Superior temporal gyrus (tissue), 1 donor: ENCODE data around the gene PTPN18.

ENCODE experiments used
- DNase-seq: peaks from one replicate; pipeline ENCODE4 v3.0.0-alpha.2; 2016; ENCODE audit errors: extremely low spot score

PTPN18 gene

GRCh38 chr2:130365075-130365474 lies 9.2 kb downstream of the PTPN18 start:
- DNase-seq = no peak

- no peak for DNase-seq
These were observed 10.1 kb downstream of the PTPN18 start for GRCh38 chr2:130365963-130366362.

- no peak for DNase-seq
These were observed 10.9 kb downstream of the PTPN18 start for GRCh38 chr2:130366720-130367119.

DNA sequence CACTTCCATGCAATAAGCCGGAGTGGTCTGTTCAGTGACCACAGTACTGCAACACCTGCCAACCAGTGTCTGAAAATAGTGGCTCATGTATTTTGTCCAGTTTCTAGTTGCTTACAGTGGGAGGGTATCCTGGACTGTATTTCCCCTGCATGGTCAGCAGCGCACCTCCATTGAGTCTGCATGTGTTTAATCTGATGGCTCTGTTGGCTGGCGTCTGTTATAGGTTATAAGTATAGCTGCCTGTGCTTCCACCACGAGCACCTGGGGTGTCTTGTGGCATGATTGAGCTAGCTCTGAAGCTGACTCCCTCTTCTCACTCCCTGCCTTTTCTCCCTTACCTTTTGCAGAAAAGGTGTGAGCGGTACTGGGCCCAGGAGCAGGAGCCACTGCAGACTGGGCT lies 12.9 kb downstream of the PTPN18 start:
- no peak for DNase-seq

- no peak for DNase-seq
These were observed 13.6 kb downstream of the PTPN18 start for GRCh38 chr2:130369311-130369964.

DNA sequence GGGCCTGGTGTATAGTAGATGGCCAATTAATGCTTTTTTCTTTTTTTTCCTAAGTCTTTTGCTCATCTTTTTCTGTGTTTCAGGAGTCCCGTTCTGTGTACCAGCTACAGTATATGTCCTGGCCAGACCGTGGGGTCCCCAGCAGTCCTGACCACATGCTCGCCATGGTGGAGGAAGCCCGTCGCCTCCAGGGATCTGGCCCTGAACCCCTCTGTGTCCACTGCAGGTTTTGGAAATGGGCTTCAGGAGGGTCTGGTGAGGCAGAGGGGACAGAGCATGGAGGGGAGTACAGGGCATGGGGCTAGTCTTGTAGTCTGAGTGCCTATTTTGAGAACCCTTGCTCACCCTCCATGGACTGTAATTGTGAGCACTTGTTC lies 14.1 kb downstream of the PTPN18 start:
- DNase-seq = no peak

- no peak for DNase-seq
These were observed 14.6 kb downstream of the PTPN18 start for GRCh38 chr2:130370490-130370889.

DNA sequence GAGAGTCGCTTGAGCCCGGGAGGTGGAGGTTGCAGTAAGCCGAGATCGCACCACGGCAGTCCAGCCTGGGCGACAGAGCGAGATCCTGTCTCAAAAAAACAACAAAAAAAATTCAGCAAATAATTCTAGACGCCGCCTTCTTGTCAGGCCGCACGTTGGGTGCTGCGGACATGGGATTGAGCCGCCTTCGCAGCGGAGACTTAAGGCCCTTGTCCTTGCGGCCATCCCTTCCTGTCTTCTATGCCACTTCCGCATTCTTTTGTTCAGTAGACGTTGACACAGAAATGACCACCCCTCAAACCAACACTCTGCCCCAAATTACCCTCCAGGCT lies 15.8 kb downstream of the PTPN18 start:
- no peak for DNase-seq

GRCh38 chr2:130372055-130372832 lies 16.4 kb downstream of the PTPN18 start:
- peak; percentile 86 for DNase-seq

GRCh38 chr2:130372833-130373807 lies 17.3 kb downstream of the PTPN18 start:
- no peak for DNase-seq

DNA sequence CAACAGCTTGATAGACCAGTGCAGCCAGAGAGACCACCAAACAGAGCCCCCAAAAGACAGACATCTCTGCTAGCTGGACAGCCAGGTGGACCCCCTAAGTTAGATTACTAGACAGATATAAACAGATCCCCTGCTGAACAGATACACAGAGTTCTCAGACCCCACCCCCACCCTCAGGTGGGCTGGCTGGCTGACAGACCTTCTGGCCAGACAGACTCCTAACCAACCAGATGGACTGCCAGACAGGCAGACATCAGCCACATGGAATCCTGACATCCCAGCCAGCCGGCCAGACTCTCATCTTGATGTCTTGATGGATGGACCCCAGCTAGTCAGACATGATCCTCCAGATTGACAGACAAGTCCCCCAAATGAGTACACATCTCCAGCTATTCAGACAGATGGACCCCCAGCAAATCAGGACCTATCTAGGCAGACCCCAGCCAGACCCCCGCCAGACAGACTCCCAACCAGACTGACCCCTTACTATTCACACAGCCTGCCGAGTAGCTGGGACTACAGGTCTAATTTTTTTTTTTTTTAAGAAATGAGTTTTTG lies 18.0 kb downstream of the PTPN18 start:
- no peak for DNase-seq

DNA sequence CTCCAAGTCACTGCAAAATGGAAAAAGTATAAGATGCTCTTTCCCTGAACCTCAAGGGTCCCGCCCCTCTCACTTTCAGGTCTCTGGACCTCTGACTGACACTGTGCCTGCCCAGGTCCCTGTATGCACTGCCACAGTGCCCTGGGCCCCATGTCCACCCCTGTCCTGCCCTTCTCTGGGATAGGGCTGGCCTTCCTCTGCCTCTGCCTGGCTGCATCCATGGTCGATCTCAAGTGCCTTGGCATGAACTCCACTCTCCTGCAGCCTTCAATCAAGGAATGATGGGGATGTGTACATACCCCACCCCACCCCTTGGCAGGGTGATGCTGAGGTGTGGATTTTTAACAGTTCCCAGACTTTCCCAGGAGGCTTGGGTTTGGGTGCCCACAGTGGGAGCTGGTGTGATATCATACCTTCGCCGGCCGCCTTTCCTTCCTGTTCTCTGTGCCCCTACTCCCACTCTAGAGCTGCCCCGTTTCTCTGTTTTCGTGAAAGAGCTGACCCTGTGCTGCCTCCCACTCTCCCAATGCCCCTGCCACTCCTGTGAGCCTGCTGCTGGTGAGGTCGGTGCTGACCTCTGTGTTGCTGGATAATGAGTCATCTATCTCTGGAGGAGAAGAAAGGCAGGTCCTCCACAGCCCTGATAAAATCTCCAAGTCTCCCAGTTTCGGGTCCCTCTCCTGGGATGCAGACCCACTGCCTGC lies 18.9 kb downstream of the PTPN18 start:
- DNase-seq = no peak

DNA sequence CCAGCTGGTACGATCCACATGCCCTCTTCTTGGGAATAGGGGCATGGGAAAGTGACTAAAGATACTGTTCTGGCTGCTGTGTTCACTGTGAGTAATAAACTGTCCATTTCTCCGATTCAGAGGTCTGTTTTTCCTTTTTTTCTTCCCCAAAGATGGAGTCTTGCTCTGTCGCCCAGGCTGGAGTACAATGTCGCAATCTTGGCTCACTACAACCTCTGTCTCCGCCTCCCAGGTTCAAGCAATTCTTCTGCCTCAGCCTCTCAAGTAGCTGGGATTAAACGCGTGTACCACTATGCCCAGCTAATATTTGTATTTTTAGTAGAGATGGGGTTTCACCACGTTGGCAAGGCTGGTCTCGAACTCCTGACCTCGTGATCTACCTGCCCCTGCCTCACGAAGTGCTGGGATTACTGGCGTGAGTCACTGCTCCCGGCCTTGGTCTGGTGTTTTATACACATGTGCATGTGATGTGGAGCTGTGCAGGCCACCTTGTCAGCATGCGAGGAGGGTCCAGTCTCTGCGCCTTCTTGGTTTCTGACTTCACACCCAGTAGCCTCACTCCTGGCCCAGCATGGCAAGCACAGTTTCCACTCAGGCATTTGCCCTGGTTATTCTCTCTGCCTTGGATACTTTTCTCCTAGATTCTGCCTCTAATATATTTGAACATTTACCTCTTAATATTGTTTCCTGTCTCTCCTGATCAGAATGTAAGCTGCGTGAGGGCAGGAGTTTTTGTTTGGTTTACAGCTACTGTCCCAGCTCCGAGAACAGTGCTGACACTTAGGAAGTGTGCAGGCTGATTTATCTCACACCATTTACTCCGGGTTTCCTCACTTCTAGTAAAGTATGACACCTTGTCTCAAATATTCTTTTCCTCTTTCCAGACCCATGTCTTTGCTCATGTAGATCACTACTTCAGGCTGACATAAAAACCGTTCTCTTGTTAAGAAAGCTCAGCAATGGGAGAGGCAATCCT lies 19.7 kb downstream of the PTPN18 start:
- DNase-seq = no peak

DNA sequence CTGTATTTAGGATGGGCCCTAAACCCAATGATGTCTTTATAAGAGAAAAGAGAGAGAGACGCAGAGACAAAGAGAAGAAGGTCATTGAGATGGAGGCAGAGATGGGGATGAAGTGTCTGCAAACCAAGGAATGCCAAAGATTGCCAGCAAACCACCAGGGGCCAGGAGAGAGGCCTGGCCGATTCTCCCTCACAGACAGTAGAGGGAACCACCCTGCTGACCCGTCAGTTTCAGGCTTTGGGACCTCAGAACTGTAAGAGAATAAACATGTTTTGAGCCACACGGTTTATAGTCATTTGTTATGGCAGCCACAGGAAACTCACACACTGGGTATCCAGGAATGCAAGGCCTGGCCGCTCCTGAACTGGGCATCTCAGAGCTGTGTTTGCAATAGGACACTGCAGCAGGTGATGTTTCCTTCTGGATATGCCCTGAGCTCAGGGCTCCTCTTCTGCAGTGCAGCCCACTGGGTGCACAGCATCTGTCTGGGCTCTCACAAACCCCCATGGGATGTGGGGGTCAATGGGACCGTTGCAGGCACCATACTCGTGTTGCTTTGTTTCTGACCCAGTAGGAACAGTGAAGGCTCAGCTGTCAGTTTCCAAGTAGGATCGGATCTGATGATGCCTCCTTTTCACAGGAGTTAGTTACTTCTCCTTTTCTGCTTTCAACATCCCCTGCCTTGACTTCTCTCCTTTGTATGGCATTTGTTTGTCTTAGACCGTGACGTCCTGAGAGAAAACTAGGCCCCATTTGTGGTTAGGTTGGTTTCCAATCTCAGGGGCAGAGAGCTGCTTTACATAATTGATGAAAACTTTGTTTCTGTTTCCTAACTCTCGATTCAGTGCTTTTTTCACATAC lies 20.8 kb downstream of the PTPN18 start:
- DNase-seq = no peak

- no peak for DNase-seq
These were observed 21.6 kb downstream of the PTPN18 start for GRCh38 chr2:130377491-130377890.

DNA sequence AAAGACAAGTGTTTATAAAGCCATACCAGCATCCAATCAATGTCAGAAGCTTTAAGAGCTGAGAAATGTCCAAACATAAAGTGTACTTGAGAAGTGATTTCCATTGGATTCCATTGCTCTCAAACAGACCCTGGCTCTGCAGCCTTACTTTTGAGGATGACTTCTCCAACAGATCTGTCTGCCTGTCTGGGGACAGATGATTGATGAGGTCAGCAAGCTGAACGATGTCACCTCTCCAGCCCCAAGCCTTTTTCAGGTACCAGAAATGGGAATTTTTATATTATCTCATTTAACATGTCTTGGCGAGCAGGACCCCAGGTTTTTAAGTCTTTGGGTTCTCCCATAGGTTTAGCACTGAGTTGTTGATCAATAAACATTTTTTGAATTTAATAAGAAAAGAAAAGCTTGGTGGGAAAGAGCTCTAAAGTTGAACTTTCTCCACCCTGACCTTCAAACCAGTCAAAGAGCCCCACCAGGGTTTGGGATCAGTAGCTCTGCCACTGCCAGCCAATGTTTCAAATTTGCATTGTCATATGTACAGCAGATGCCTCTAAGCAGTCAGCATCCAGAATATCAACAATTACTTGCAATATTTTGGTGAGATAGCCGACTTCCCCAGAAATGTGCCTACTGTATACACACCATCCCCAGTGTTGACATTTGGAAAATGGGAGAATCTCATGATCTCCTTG lies 22.5 kb downstream of the PTPN18 start:
- DNase-seq = no peak

DNA sequence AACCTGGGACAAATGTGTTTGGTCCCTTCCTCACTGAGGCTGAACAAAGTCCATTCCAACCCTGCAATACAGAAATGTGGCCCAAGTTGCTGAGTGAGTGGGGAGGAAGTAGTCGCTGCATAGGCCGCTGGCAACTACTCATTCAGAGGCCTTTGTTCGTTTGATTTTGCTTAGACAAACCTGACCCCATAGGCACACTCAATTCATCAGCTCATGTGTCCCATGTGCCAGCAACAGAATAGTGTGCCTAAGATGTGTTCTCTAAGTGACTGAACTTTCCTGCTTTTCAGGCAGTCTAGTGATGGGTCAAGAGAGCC lies 23.0 kb downstream of the PTPN18 start:
- no peak for DNase-seq

DNA sequence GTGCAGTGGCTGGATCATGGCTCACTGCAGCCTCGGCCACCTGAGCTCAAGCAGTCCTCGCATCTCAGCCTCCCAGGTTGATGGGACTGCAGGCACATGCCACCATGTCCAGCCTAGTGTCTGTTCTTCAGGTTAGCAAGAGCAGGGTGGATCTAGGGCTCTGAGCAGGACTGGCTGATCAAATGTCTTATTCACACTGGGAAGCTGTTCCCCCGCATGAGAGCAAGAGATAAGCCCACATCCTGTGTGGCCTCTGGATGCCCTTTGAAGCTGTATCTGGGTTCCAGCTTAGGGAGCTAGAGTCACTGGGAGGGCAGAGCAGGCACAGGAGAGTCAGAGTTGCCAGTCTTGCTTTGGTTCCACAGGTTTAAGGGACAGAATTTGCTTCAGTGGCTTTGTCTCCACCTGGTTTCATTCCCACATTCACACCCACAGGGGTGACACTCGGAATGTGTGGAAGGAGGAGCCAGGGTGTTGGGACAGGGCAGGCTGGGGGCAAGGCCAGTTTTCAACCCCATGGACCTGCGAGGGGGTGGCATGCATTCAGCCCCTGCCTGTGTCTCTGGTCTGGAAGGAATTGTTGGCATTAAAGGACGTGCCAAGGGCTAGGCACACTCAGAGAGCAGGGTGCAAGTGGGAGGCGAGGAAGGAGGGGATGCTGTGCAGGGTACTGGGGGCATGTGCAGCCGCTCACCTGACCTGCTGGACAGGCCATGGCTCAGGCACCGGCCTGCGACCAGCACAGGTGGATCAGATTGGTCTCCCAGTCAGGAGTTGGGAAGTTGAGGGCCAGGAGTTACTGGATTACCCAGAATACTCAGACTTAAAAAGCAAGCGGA lies 24.5 kb downstream of the PTPN18 start:
- DNase-seq = no peak
